ENCODE measurements around the gene RNU5B-1. TPM values are rescaled to one million over a fixed set of nuclear protein-coding genes. Genes with fewer than 3 reads are reported as not detected.

Gene RNU5B-1
- total and polyA plus RNA-seq, 7 donors, result not detected

- intact Hi-C loops (cut with DNase I), result no loop called here
- Histone ChIP-seq H3K27me3 (no peaks in the 10 kb centered on the region), H3K9me3 (no peaks in the 10 kb centered on the region), H3K4me1 (peaks cover 0 to 18% (median 14%) of the 10 kb centered on the region in 4 donors), H3K27ac (no peak overlapping the region), H3K36me3 (no peaks in the 10 kb centered on the region), H3K4me3 (no peak overlapping the region)
- TF ChIP-seq POLR2AphosphoS5 (IDR thresholded peaks at IDR 0.05) (no peak), POLR2A (IDR thresholded peaks at IDR 0.05) (no peak), EP300 (IDR thresholded peaks at IDR 0.05) (no peak), CTCF (IDR thresholded peaks at IDR 0.05) (no peak)
- WGBS, 2 donors, result 90 to 92% methylated on average over 7 of the region's 7 CpGs
- no peak for DNase-seq
Measured at GRCh38 chr15:65290228-65290627, 14.2 kb upstream of the RNU5B-1 start.

- no peak for DNase-seq
- peaks cover 0 to 22% (median 13%) of the 10 kb centered on the region in 4 donors for H3K4me1 ChIP-seq
- no peaks in the 10 kb centered on the region for H3K27me3 ChIP-seq
- 75 to 80% methylated on average over 1 of the region's 1 CpG for WGBS, 2 donors
- no peaks in the 10 kb centered on the region for H3K36me3 ChIP-seq
- H3K27ac ChIP-seq, result no peak overlapping the region
- no peak overlapping the region for H3K4me3 ChIP-seq
- H3K9me3 ChIP-seq, result no peaks in the 10 kb centered on the region
- TF ChIP-seq POLR2AphosphoS5 (IDR thresholded peaks at IDR 0.05), result no peak
- TF ChIP-seq POLR2A (IDR thresholded peaks at IDR 0.05), result no peak
- no peak for TF ChIP-seq CTCF (IDR thresholded peaks at IDR 0.05)
- no peak for TF ChIP-seq EP300 (IDR thresholded peaks at IDR 0.05)
- intact Hi-C loops (cut with DNase I), result no loop called here
Measured at GRCh38 chr15:65292938-65293518, 11.4 kb upstream of the RNU5B-1 start.

- no peaks in the 10 kb centered on the region for H3K36me3 ChIP-seq
- WGBS, 2 donors, result 88 to 93% methylated on average over 11 of the region's 11 CpGs
- H3K27me3 ChIP-seq, result no peaks in the 10 kb centered on the region
- intact Hi-C loops (cut with DNase I), result no loop called here
- H3K4me3 ChIP-seq, result no peak overlapping the region
- H3K4me1 ChIP-seq, result peaks cover 0 to 30% (median 19%) of the 10 kb centered on the region in 4 donors
- no peak for DNase-seq
- no peaks in the 10 kb centered on the region for H3K9me3 ChIP-seq
- H3K27ac ChIP-seq, result no peak overlapping the region
- TF ChIP-seq EP300 (IDR thresholded peaks at IDR 0.05) (no peak), POLR2AphosphoS5 (IDR thresholded peaks at IDR 0.05) (no peak), POLR2A (IDR thresholded peaks at IDR 0.05) (no peak), CTCF (IDR thresholded peaks at IDR 0.05) (no peak)
Measured at GRCh38 chr15:65298731-65299130, 5.7 kb upstream of the RNU5B-1 start.

DNA sequence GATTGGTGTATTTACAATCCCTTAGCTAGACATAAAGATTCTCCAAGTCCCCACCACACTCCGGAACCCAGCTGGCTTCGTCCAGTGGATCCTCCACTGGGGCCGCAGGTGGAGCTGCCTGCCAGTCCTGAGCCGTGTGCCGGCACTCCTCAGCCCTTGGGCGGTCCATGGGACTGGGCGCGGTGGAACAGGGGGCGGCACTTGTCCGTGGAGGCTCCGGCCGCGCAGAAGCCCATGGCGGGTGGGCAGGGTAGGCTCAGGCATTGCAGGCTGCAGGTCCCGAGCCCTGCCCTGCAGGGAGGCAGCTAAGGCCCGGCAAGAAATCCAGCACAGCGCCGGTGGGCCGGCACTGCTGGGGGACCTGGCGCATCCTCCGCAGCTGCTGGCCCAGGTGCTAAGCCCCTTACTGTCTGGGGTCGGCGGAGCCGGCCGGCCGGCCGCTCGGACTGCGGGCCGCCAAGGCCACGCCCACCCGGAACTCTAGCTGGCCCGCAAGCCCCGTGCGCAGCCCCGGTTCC, 3.5 kb upstream of the RNU5B-1 start:
- WGBS, 2 donors, result 94% methylated on average over 36 of the region's 36 CpGs
- H3K4me3 ChIP-seq, result no peak overlapping the region
- no peaks in the 10 kb centered on the region for H3K9me3 ChIP-seq
- H3K4me1 ChIP-seq, result peaks cover 0 to 38% (median 24%) of the 10 kb centered on the region in 4 donors
- no peaks in the 10 kb centered on the region for H3K27me3 ChIP-seq
- no peak overlapping the region for H3K27ac ChIP-seq
- no peak for TF ChIP-seq POLR2AphosphoS5 (IDR thresholded peaks at IDR 0.05)
- TF ChIP-seq EP300 (IDR thresholded peaks at IDR 0.05), result no peak
- TF ChIP-seq CTCF (IDR thresholded peaks at IDR 0.05), result no peak
- TF ChIP-seq POLR2A (IDR thresholded peaks at IDR 0.05), result no peak
- no peaks in the 10 kb centered on the region for H3K36me3 ChIP-seq
- intact Hi-C loops (cut with DNase I), result no loop called here
- DNase-seq, result no peak

DNA sequence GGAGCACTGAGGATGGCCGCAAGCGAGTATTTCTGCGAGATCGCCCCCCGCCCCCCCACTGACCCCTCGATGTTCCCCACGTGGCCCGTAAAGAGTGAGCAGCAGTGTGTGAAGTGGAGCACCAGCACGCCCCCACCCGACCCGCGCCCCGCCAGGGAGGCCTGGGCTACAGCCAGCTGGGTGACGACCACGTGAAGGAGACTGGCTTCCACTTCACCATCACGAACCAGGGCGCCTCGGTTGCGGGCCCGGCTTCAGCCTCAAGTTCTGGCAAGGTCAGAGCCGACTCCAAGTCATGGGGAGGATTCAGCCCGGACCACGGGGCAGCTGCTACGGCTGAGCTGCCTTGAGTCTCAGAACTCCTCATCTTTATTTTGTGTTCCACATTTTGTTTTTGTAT, 2.4 kb upstream of the RNU5B-1 start:
- no peaks in the 10 kb centered on the region for H3K36me3 ChIP-seq
- no peak for TF ChIP-seq POLR2A (IDR thresholded peaks at IDR 0.05)
- no peak for TF ChIP-seq POLR2AphosphoS5 (IDR thresholded peaks at IDR 0.05)
- TF ChIP-seq CTCF (IDR thresholded peaks at IDR 0.05), result no peak
- no peak for TF ChIP-seq EP300 (IDR thresholded peaks at IDR 0.05)
- no peak overlapping the region for H3K4me3 ChIP-seq
- H3K9me3 ChIP-seq, result no peaks in the 10 kb centered on the region
- DNase-seq, result no peak
- no peaks in the 10 kb centered on the region for H3K27me3 ChIP-seq
- no peak overlapping the region for H3K27ac ChIP-seq
- peaks cover 0 to 27% (median 17%) of the 10 kb centered on the region in 4 donors for H3K4me1 ChIP-seq
- 83 to 84% methylated on average over 24 of the region's 24 CpGs for WGBS, 2 donors
- intact Hi-C loops (cut with DNase I), result no loop called here

Data from sigmoid colon (tissue), 7 donors.